Endothelial cell of umbilical vein (primary cell): ENCODE data around the gene ARHGAP10. TPM values are rescaled to one million over a fixed set of nuclear protein-coding genes. Genes with fewer than 3 reads are reported as not detected.

Source experiments
- BruUV-seq: library from RNA; stranded (reverse); fragments of 400-500 nt; replicated peaks from 2 replicates; lab custom pipeline; 2021; lab: Mats Ljungman, UMichigan
- CTCF ChIA-PET: fragments of 300-600, 350-600 bp; sonication (Branson Sonifier 250); formaldehyde crosslinking; loops from one replicate; lab custom pipeline; 2021; ENCODE audit warnings: antibody characterized with exemption, inconsistent platforms; lab: Charles Lee
- POLR2A ChIA-PET: fragments of 300-600, 350-600 bp; sonication (Branson Sonifier 250); formaldehyde crosslinking; loops from one replicate; lab custom pipeline; 2021; ENCODE audit warnings: antibody characterized with exemption, inconsistent platforms; lab: Charles Lee
- DNase-seq: peaks from one replicate; pipeline ENCODE4 v3.0.0-alpha.2; 2011; ENCODE audit warnings: low read depth, low spot score
- FAIRE-seq: peaks from 2 replicates; lab custom pipeline; 2011; peaks lifted over from hg19 to GRCh38; lab: Jason Lieb, UNC
- H2AFZ ChIP-seq: 2 replicates; pipeline ENCODE4 v1.6.0; 2012; ENCODE audit warnings: low read depth, low read length, control low read depth, inconsistent platforms
- H3K27ac ChIP-seq: 2 replicates; pipeline ENCODE4 v1.5.1; 2011; ENCODE audit warnings: low read depth, mild to moderate bottlenecking, control low read depth, low read length, moderate library complexity; ENCODE audit not compliant: insufficient read depth
- H3K27me3 ChIP-seq, 2 experiments: 2 replicates each; pipeline versions ENCODE4 v1.6.0 to v1.6.1; 2011; ENCODE audit warnings: low read length in 2 of 2, mixed read lengths in 1 of 2; ENCODE audit not compliant: control insufficient read depth in 2 of 2, insufficient read depth in 2 of 2
- H3K36me3 ChIP-seq, 2 experiments: 2 replicates in 1 of 2; 3 replicates in 1 of 2; pipeline ENCODE4 v1.5.1; 2011; ENCODE audit warnings: low read length in 2 of 2, mild to moderate bottlenecking in 1 of 2, moderate library complexity in 1 of 2; ENCODE audit not compliant: control insufficient read depth in 2 of 2, insufficient read depth in 2 of 2; ENCODE audit errors: extremely low read depth in 1 of 2
- H3K4me1 ChIP-seq: 3 replicates; pipeline ENCODE4 v1.5.1; 2011; ENCODE audit warnings: mild to moderate bottlenecking, low read length; ENCODE audit not compliant: control insufficient read depth, insufficient read depth; ENCODE audit errors: extremely low read depth
- H3K4me2 ChIP-seq: 2 replicates; pipeline ENCODE4 v1.6.1; 2011; ENCODE audit warnings: low read length, control low read depth, mixed read lengths; ENCODE audit not compliant: insufficient read depth
- H3K4me3 ChIP-seq, 3 experiments: fragments of 200-600 bp in 1 of 3; sonication (generic), shearing (Covaris generic) in 1 of 3; replicated peaks in 1 of 3; 2 replicates each; pipeline ENCODE4 v1.5.1; 2011 to 2016; ENCODE audit warnings: control low read depth in 3 of 3, low read length in 3 of 3, mild to moderate bottlenecking in 2 of 3, inconsistent platforms in 1 of 3, low read depth in 1 of 3, moderate library complexity in 1 of 3; ENCODE audit not compliant: insufficient read depth in 1 of 3
- H3K79me2 ChIP-seq: 2 replicates; pipeline ENCODE4 v1.6.0; 2012; ENCODE audit warnings: low read length, inconsistent platforms; ENCODE audit not compliant: control insufficient read depth, insufficient read depth
- H3K9ac ChIP-seq: replicated peaks from 2 replicates; pipeline ENCODE3; 2011; ENCODE audit warnings: low read length, control low read depth; ENCODE audit not compliant: insufficient read depth; ENCODE audit errors: extremely low read depth
- H3K9me1 ChIP-seq: replicated peaks from 3 replicates; pipeline ENCODE4 v1.6.0; 2011; ENCODE audit warnings: mild to moderate bottlenecking, low read length; ENCODE audit not compliant: control insufficient read depth, insufficient read depth; ENCODE audit errors: extremely low read depth
- H3K9me3 ChIP-seq: replicated peaks from 2 replicates; pipeline ENCODE4 v1.5.1; 2012; ENCODE audit warnings: low read length, inconsistent platforms; ENCODE audit not compliant: control insufficient read depth, insufficient read depth
- H4K20me1 ChIP-seq: replicated peaks from 2 replicates; pipeline ENCODE3; 2011; ENCODE audit warnings: mild to moderate bottlenecking, low read length; ENCODE audit not compliant: control insufficient read depth, insufficient read depth; ENCODE audit errors: extremely low read depth
- CTCF ChIP-seq, 2 donors: IDR thresholded peaks; 1 replicate in 1 of 2; 2 replicates in 1 of 2; pipeline ENCODE4 v1.5.1; 2011; ENCODE audit warnings: low read length in 2 of 2, mild to moderate bottlenecking in 2 of 2, moderate library complexity in 2 of 2, control low read depth in 1 of 2, inconsistent platforms in 1 of 2, low read depth in 1 of 2; ENCODE audit not compliant: insufficient read depth in 1 of 2; ENCODE audit errors: extremely low read depth in 1 of 2
- EZH2 ChIP-seq: IDR thresholded peaks from 2 replicates; pipeline ENCODE4 v1.6.1; 2012; ENCODE audit warnings: borderline replicate concordance, low read depth, mild to moderate bottlenecking, moderate library complexity, low read length, inconsistent platforms; ENCODE audit not compliant: severe bottlenecking
- FOS ChIP-seq: IDR thresholded peaks from 2 replicates; pipeline ENCODE4 v1.6.1; 2011; ENCODE audit warnings: mild to moderate bottlenecking, low read length, moderate library complexity, borderline replicate concordance; ENCODE audit not compliant: insufficient read depth
- GATA2 ChIP-seq: IDR thresholded peaks from 2 replicates; pipeline ENCODE4 v1.7.0; 2011; ENCODE audit warnings: low read depth, mild to moderate bottlenecking, moderate library complexity, mixed read lengths, low read length; ENCODE audit not compliant: insufficient read length, insufficient read depth
- JUN ChIP-seq: IDR thresholded peaks from 2 replicates; pipeline ENCODE4 v1.6.1; 2011; ENCODE audit warnings: borderline replicate concordance, low read depth; ENCODE audit not compliant: insufficient read length, insufficient read depth
- MAX ChIP-seq: IDR thresholded peaks from 2 replicates; pipeline ENCODE4 v1.6.1; 2011; ENCODE audit not compliant: insufficient read depth, insufficient read length
- MYC ChIP-seq: IDR thresholded peaks from one replicate; pipeline ENCODE4 v1.6.1; 2011; ENCODE audit warnings: mild to moderate bottlenecking, low read depth, low read length
- POLR2A ChIP-seq: IDR thresholded peaks from 2 replicates; pipeline ENCODE4 v1.6.1; 2012; ENCODE audit warnings: low read depth, mild to moderate bottlenecking, control low read depth, low read length
- POLR2AphosphoS5 ChIP-seq: IDR thresholded peaks from 2 replicates; pipeline ENCODE4 v1.6.1; 2012; ENCODE audit warnings: low read depth, mild to moderate bottlenecking, control low read depth, low read length, moderate library complexity; ENCODE audit not compliant: insufficient read depth
- dilution Hi-C: fragments of 300-500 bp; cut with MboI; formaldehyde crosslinking; loops from one replicate; pipeline ENCODE4 v1.15.0; 2019; ENCODE audit warnings: low sequenced_read_pairs; ENCODE audit not compliant: extremely low pct_ligation_motif_present
- intact Hi-C: fragments of 100-400 bp; cut with micrococcal nuclease; formaldehyde crosslinking; loops from one replicate; pipeline ENCODE4 v1.10.0; 2022
- polyA plus RNA-seq, 4 experiments: library from polyadenylated mRNA; depleted of rRNA in 3 of 4; stranded (reverse) in 3 of 4; unstranded in 1 of 4; fragments of >200 nt; gene quantifications; 2 replicates each; pipeline versions ENCODE4 v1.2.1 to v1.2.3, GENCODE V29; 2011 to 2012; ENCODE audit warnings: missing spikeins in 1 of 4
- total RNA-seq: library from RNA; stranded (reverse); gene quantifications from 2 replicates; pipeline ENCODE4 v1.2.3, GENCODE V29; 2021

The ARHGAP10 gene
- total and polyA plus RNA-seq, 2 donors (not counting 3 experiments of a cell fraction or from before 2014, with no cell fraction given) = 20.4 to 36.7 TPM

- Histone ChIP-seq H3K4me2 (no peak overlapping the region), H3K9me3 (no peaks in the 10 kb centered on the region), H3K27ac (no peak overlapping the region), H3K4me1 (no peaks in the 10 kb centered on the region), H4K20me1 (no peaks in the 10 kb centered on the region), H2AFZ (no peak overlapping the region), H3K4me3 (no peak overlapping the region), H3K27me3 (no peaks in the 10 kb centered on the region), H3K36me3 (peaks cover 0 to 2% of the 10 kb centered on the region in 2 experiments), H3K9ac (no peak overlapping the region), H3K9me1 (no peaks in the 10 kb centered on the region), H3K79me2 (no peaks in the 10 kb centered on the region)
- CTCF ChIA-PET = interaction anchor here (0.6 to 0.9 kb wide), 3 partner anchors 9 to 43 kb away, joined by 3 to 4 read pairs (median 3); no protein-coding TSS in a partner anchor
- BruUV-seq = no TSS peak
- TF ChIP-seq GATA2 (no peak), MYC (no peak)
- POLR2A ChIA-PET = no interaction called here
- no peak for FAIRE-seq
- dilution Hi-C loops (no loop called here), intact Hi-C loops (loop anchor here (5.0 kb wide), 1 partner anchor 383 kb away; the partner anchor contains the start of gene NR3C2)
- no peak for DNase-seq
Measured at GRCh38 chr4:148059617-148060180, 327.8 kb downstream of the ARHGAP10 start.

GRCh38 chr4:148060264-148061140 is 328.6 kb downstream of the ARHGAP10 start:
- H3K27me3 ChIP-seq = no peaks in the 10 kb centered on the region
- DNase-seq (no peak), FAIRE-seq (no peak)
- H3K79me2 ChIP-seq = no peaks in the 10 kb centered on the region
- no peak for TF ChIP-seq EZH2
- TF ChIP-seq CTCF (IDR thresholded peaks at IDR 0.05; ENCODE audit: extremely low read depth in 1 of 2, insufficient read depth in 1 of 2, low read depth in 1 of 2, low read length in 2 of 2) = no peak
- TF ChIP-seq MYC = no peak
- no peak for TF ChIP-seq MAX
- no peak for TF ChIP-seq JUN
- TF ChIP-seq POLR2AphosphoS5 = no peak
- TF ChIP-seq FOS = no peak
- no peak for TF ChIP-seq GATA2
- TF ChIP-seq POLR2A = no peak
- intact Hi-C loops = no loop called here
- H3K4me1 ChIP-seq = no peaks in the 10 kb centered on the region
- H3K27ac ChIP-seq = no peak overlapping the region
- H3K9me3 ChIP-seq = no peaks in the 10 kb centered on the region
- H4K20me1 ChIP-seq = no peaks in the 10 kb centered on the region
- dilution Hi-C loops = no loop called here
- BruUV-seq = no TSS peak
- H3K4me2 ChIP-seq = no peak overlapping the region
- POLR2A ChIA-PET = no interaction called here
- no peaks in the 10 kb centered on the region for H3K9me1 ChIP-seq
- no peak overlapping the region for H3K4me3 ChIP-seq
- H2AFZ ChIP-seq = no peak overlapping the region
- peaks cover 2 to 3% of the 10 kb centered on the region in 2 experiments for H3K36me3 ChIP-seq
- CTCF ChIA-PET = interaction anchor here (0.6 to 1.3 kb wide), 4 partner anchors 8 to 194 kb away, joined by 3 to 4 read pairs (median 4); no protein-coding TSS in a partner anchor
- H3K9ac ChIP-seq = no peak overlapping the region
